Measurements from ENCODE around the gene TSPAN11.

- TF ChIP-seq POLR2AphosphoS5 (IDR thresholded peaks at IDR 0.05; ENCODE audit: low read depth, low read length): no peak
- TF ChIP-seq POLR2A (IDR thresholded peaks at IDR 0.05; ENCODE audit: low read depth, low read length): no peak
Observed at GRCh38 chr12:30997685-30998440, 71.3 kb downstream of the TSPAN11 start.
